Measurements from ENCODE around the gene CCDC194.
A peak's percentile ranks its signal among the peaks of the same experiment; 100 is the strongest.
"Not testable (repeated sequence)": the region's sequence is repeated elsewhere in the genome, so short reads cannot be mapped to it uniquely, and the experiment has no call there.

Gene CCDC194

DNA sequence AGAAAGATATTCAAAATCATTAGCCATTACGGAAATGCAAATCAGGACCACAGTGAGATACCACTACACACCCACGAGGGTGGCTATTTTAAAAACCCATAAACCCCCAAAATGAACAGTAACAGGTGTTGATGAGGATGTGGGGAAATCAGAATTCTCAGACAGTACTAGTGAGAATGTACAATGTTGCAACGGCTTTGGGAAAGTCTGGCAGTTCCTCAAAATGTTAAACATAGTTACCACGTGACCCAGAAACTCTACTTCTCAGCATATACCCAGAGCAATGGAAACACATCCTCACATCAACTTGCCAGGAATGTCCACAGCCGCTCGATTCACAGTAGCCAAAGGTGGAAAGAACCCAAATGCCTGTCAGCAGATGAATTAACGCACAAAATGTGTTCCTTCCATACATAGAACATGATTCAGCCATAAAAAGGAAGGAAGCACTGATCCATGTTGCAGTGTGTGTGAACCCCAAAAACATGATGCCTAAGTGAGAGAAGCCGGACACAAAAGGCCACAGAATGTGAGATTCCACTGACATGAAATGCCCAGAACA, 23.9 kb downstream of the CCDC194 start:
- no peak for DNase-seq (ENCODE audit: low read depth)

DNA sequence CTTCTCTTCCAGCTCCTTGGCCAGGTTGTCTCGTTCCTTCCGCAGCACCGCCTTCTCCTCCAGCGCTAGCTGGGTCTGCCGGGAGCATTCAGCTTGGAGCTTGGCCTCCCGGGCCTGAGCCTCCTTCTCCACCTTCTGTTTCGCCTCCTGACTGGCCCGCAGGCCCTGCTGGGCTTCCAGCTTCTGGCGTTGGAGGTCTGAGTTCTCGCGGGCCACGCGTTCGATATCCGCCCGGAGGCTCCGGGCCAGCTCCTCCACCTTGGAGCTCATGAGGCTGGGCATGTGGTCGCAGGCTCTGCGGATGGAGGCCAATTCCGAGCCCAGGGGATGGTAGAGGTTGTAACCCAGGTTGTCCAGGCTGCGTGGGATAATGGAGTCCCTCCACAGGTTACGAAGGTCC, 28.6 kb downstream of the CCDC194 start:
- no peak for DNase-seq (ENCODE audit: low read depth)

DNA sequence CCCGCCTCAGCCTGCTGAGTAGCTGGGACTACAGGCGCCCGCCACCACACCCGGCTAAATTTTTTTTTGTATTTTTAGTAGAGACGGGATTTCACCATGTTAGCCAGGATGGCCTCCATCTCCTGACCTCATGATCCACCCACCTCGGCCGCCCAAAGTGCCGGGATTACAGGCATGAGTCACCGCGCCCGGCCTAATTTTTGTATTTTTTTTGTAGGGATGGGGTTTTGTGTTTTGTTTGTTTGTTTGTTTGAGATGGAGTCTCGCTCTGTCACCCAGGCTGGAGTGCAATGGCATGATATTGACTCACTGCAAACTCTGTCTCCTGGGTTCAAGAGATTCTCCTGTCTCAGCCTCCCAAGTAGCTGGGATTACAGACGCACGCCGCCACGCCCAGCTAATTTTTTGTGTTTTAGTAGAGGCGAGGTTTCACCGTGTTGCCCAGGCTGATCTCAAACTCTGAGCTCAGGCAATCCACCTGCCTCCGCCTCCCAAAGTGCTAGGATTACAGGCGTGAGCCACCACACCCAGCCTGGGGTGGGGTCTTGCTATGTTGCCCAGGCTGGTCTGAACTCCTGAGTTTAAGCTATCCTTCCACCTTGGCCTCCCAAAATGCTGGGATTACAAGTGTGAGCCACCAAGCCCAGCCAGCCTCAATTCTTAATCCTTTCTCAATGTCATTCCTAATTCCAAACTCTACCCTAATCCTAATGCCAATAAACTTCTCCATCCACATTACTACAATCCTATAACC, 30.0 kb downstream of the CCDC194 start:
- not testable (repeated sequence) for DNase-seq (ENCODE audit: low read depth)

DNA sequence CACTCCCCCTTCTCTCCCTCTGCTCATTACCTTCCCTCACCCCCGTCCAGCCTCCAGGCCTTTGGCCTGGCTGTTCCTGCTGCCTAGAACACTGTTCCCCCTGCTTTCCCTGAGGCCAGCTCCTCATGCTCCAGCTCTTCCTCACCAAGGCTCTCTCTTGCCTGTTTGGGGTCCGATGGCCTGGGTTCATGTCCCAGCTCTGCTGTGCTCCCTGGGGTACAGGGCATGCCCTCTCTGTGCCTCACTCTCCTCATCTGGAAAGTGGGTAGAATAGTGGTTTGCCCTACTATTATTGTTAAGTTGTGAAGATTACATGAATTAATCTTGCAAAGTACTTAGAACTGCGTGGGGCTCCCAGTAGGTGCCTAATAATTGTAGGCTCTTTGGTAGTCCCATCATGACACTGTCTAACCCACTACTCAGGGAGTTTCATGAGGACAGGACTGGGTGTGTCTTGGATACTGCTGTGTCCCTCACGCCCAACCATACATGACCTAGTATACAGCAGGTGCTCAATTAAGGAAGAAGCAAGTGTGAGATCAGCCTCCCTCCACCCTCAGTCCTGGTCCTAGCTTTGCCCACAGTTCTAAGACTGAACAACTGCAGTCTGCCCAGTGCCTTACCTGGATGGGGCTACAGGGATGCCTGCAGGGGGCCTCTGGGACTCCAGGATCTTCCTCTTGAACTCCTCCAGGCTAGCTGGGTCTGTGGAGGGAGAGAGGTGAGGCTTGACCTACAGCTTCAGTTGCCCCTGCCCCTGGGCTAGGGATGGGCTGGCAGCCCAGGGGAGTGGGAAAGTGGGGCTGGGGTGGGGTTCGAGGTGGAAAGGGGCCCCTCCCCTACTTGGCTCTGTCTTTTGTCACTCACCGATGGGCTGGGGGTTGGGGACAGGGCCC, 33.8 kb downstream of the CCDC194 start:
- no peak for DNase-seq (ENCODE audit: low read depth)

DNA sequence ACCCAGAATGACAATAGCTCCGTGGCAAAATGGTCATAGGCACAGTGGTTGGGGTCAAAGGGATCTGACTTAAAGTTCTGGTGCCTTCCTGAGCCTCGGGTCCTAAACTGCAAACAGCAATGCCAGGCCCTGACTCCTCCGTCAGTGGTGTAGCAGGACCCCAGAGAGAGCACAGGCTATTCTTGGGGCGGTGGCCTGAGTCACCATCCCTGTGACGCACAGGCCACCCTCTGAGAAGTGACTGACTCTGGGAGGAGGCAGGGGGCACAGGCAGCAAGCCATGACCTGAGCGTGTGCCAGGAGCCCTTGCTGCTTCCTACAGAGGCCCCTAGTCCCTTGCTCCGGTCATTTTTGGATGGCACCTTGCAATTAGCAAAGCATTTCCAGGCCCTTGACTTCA, 35.6 kb downstream of the CCDC194 start:
- DNase-seq (ENCODE audit: low read depth): no peak

DNA sequence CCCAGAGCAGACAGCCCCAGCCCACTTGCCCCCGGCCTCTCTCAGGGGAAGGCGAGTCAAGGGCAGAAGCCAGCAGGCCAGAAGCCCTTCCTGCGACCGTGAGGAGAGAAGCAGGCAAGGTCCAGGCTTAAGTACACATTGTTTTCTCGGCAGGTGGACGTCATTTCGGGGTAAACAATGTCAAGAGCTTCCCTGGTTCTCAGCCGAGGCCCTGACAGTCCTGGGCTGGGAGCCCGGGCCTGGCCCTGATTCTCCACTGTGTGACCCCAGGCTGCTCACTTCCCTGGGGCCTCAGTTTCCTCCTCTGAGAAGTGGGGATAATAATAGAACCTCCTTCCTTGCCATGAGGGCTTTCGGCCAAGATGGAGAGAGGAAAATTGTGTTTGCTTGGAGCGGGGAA, 36.3 kb downstream of the CCDC194 start:
- no peak for DNase-seq (ENCODE audit: low read depth)

DNA sequence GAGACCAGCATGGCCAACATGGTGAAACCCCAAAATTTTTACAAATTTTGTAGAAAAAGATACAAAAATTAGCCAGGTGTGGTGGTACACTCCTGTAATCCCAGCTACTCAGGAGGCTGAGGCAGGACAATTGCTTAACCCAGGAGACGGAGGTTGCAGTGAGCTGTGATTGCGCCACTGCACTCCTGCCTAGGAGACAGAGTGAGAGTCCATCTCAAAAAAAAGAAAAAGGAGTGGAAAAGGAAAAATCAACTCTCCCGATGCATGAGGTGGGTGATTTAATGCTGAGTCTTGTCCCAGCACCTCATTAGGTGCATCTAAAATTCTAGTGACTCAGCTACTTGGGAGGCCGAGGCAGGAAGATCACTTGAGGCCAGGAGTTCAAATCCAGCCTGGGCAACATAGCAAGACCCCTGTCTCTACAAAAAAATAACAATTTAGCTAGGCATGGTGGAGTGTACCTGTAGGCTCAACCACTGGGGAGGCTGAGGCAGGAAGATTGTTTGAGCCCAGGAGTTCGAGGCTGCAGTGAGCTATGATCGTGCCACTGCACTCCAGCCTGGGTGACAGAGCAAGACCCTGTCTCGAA, 36.8 kb downstream of the CCDC194 start:
- no peak for DNase-seq (ENCODE audit: low read depth)

DNA sequence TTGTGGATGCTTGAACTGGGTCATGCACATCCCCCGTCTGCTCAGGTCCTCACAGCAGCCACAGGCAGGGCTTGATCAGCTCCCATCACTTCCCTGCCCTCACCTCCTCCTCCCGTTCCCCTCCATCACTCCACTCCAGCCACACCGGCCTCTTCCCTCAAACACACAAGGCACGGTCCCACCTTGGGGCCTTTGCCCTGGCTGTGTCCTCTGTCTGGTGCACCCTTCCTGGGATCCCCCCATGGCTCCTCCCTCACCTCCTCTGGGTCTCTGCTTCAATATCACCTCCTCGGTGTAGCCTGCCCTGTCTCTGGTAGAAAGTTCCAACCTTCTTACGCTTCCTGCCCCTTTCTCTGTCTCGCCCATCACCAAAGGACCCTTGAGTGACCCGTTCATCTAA, 40.6 kb downstream of the CCDC194 start:
- DNase-seq (ENCODE audit: low read depth): no peak

DNA sequence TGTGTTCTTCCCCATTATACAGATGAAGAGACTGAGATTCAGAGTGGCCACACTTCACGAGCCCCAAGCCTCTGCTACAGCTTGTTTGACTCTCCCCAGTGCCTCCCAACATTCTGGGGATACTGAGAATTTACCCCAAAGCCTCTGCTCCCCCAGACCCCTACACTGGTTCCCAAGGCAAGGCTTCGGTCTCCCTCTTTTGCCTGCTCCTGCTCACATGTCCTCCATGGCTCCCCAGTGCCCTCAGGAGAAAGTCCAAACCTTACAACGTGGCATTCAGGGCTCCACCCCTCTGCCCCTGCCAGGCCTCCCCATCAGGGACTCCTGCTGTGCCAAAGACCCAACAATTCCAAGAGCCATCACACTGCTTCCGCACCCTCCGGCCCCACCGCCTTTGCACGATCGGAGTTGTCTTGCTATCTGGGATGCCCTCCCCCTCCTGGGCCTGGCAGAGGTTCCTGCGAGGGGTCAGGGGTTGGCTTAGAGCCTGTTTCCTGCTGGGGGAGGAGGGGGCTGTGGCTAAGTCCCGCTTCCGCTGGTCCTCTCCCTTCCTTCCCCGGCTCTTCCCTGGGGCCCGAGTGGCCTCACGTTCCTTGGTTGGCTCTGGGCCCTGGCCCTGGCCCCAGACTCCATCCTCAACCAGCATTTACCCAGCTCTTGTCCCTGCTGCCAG, 41.3 kb downstream of the CCDC194 start:
- no peak for DNase-seq (ENCODE audit: low read depth)

DNA sequence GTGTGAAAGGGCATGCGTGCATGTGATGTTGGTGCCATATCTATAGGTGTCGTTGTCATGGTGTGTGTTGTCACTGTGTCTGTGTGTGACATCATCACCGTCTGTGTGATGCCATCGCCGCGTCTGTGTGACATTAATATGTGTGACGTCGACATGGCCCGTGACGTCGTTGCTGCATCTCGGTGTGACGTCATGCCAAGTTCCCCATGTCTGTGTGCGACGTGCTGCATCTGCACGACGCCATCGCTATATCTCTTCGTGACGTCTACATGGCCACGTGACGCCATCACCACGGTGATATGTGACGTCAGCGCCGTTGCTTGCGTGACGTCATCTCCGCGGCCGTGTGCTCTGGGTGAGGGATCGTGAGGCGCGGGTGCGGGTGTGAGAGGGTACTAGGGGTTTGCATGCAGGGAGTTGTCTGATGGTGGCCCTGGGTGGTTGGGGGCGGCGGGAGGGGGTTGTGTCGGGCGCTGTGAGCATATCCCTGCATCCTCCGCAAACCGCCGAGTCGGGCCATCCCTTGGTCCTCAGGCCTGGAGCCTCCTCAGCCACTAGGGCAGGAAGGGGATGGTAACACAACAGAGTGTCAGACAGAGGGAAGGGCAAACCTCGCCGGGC, 42.1 kb downstream of the CCDC194 start:
- no peak for DNase-seq (ENCODE audit: low read depth)

DNA sequence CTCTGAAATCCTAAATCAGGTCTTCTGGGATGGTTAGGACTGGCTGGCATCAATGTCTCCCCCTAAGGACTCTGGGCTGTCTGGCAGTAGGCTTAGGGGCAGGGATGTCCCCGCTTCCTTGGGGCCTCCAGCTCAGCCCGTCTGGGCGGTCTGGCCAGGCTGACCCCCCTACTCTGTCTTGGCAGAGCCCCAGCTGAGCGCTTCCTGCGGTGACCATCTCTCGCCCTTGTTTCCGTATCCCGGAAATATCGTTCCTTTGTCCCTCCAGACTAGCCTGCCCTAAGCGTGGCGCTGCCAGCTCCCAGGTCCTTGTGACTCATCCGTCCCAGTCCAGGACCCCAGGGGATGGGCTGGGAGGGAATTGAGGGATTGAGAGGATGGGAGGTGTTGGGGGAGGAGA, 45.3 kb downstream of the CCDC194 start:
- no peak for DNase-seq (ENCODE audit: low read depth)

DNA sequence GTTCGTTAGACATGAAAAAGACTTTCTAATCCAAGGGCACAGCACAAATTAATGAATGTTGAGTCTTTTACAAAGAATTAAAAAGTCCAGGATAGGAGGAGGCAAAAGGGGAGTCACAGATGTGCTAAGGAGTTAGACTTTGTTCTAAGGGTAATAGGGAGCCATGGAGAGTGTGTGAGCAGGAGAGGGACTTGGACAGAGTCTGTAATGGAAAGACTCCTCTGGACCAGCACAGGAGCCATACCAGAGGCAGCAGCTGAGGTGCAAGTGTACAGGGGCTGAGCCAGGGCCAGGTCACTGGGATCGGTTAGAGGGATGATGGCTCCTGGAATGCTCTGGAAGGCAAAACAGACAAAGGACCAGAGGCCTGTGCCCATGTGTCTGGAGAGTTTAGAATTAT, 46.1 kb downstream of the CCDC194 start:
- no peak for DNase-seq (ENCODE audit: low read depth)

DNA sequence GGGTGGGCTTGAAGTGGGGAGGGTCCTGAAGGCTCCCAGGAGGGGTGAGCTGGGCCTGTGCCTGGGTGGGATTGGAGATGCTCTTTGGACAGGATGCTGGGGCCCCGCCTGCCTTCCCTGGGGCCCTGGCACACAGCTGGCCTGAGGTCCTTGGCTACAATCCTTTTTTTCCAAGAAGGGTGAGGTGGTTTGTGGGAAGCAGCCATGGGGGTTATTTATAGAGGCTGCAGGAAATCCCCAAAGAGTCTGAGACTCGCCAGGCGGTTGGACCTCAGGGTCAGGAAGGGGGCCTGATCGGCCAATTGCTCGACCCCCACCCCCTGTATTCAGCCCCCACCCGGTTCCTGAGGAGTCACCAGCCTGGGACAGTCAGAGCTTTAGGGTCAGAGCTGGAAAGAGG, 46.6 kb downstream of the CCDC194 start:
- no peak for DNase-seq (ENCODE audit: low read depth)

DNA sequence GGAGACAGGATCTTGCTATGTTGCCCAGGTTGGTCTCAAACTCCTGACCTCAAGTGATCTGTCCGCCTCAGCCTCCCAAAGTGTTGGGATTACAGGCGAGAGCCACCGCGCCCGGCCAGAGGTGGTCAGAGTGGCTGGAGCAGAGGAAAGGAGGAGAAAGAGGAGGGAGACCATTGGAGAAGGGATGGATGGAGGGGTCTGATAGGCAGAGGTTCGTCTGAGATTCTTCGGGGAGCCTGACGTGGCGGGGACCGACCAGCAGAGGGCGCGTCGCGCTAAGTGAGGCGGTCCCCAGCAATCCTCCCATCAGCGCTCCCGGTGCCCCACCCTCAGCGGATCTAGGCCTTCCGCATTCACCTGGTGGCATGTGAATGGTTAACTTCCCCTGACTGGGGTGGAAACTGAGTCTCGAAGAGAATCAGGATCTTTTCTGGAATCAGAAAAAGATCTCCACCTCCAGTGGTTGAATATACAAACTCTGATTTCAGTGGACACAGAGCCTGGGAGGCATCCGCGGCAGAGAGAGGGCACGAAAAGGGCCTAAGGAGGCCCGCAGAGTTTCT, 47.8 kb downstream of the CCDC194 start:
- peak; percentile 53 for DNase-seq (ENCODE audit: low read depth)

DNA sequence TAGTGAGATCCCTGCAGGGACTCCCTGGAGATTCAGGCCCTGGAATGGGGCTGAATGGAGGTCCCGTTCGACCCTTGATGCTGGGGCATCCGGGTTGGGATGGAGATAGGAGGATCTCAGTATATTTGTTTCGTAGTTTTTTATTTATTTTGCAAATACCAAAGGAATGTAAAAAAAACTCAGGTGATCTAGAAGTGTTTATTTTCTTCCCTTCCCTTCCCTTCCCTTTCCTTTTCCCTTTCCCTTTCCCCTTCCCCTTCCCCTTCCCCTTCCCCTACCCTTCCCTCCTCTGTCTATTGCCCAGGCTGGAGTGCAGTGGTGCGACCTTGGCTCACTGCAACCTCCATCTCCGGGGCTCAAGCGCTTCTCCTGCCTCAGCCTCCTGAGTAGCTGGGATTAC, 52.2 kb downstream of the CCDC194 start:
- DNase-seq (ENCODE audit: low read depth): no peak

DNA sequence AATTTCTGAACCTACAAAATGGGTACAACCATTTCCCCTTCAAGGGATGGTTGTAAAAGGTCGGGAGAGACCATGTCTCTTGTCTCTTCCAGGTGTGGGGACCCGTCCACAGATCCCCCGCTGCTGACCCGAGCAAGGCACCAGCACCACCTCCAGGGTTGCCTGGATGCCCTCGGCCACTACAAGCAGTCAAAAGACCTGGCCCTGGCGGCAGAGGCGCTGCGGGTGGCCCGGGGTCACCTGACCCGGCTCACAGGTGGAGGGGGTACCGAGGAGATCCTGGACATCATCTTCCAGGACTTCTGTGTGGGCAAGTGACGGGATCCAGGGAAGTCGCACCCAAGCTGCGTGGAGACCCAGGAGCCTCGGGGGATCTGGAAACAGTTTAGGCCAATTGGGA, 52.6 kb downstream of the CCDC194 start:
- DNase-seq (ENCODE audit: low read depth): no peak

DNA sequence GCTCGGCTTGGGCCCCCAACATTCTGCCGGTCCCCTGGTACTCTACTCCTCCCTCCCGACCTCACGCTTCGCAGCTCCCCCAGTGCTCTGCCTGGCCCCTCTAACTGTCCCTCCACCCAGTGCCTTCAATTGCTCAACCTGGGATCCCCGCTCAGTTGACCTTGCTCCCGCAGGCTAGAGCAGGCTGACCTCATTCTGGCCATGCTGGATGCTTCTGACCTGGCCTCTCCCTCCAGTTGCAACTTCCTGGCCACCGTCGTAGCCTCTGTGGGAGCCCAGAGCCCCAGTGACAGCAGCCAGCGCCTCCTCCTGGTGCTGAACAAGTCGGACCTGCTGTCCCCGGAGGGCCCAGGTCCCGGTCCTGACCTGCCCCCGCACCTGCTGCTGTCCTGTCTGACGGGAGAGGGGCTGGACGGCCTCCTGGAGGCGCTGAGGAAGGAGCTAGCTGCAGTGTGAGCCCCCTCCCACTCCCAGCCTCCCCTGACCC, 53.1 kb downstream of the CCDC194 start:
- no peak for DNase-seq (ENCODE audit: low read depth)

All from activated T-helper 1 cell treated with Interleukin-2 at 50 U/mL for 16 hours (primary cell).